Sciatic nerve (tissue), 2 donors: Measurements from ENCODE around the gene CD22. TPM values are rescaled to one million over a fixed set of nuclear protein-coding genes. Genes with fewer than 3 reads are reported as not detected.
"Not testable (repeated sequence)": the region's sequence is repeated elsewhere in the genome, so short reads cannot be mapped to it uniquely, and the experiment has no call there.

ENCODE experiments used
- ATAC-seq: fragments of 200-7000 bp; cut with Tn5 transposase; one replicate; pipeline ENCODE4 v1.9.1; 2020; ENCODE audit warnings: mild to moderate bottlenecking, moderate library complexity
- DNase-seq: peaks from one replicate; pipeline ENCODE4 v3.0.0-alpha.2; 2020; ENCODE audit warnings: low spot score
- intact Hi-C: fragments of 100-400 bp; cut with DNase I; formaldehyde crosslinking; loops from one replicate; pipeline ENCODE4 v1.14.2; 2022
- total RNA-seq: library from RNA; stranded (reverse); fragmentation: NEBNext Ultra II Directional; extraction: Animal tissue kit (Norgen Biotek cat#: 25700); gene quantifications from one replicate; pipeline ENCODE4 v1.2.1, GENCODE V29; 2021
- donor health status: DM: no; HTN: no; CAD: no.
- donor health status: DM: no; HTN: no; CAD: no.

Gene CD22
- 23.8 TPM for total RNA-seq

- DNase-seq (no peak), ATAC-seq (no peak)
- intact Hi-C loops = no loop called here
These were observed at the start of gene CD22 for GRCh38 chr19:35328851-35329285. Gene CD22, plus strand, starts transcription at chr19:35329187. Its CDS starts 2,854 bp downstream, at chr19:35332041.

GRCh38 chr19:35279374-35279773 is 49.6 kb upstream of the CD22 start:
- ATAC-seq (no peak), DNase-seq (no peak)
- intact Hi-C loops = no loop called here

GRCh38 chr19:35279985-35280821 is 48.8 kb upstream of the CD22 start:
- DNase-seq (no peak), ATAC-seq (peak; percentile 31)
- intact Hi-C loops = no loop called here

GRCh38 chr19:35281303-35281702 is 47.7 kb upstream of the CD22 start:
- DNase-seq (peak; percentile 48), ATAC-seq (no peak)
- intact Hi-C loops = no loop called here

- DNase-seq (no peak), ATAC-seq (no peak)
- intact Hi-C loops = no loop called here
These were observed 44.6 kb upstream of the CD22 start for GRCh38 chr19:35284153-35285094.

GRCh38 chr19:35285095-35285449 is 43.9 kb upstream of the CD22 start:
- ATAC-seq (no peak), DNase-seq (no peak)
- intact Hi-C loops = no loop called here

GRCh38 chr19:35285465-35285864 is 43.5 kb upstream of the CD22 start:
- ATAC-seq, intact Hi-C loops: not testable (repeated sequence)

GRCh38 chr19:35286101-35286500 is 42.9 kb upstream of the CD22 start:
- DNase-seq, intact Hi-C loops, ATAC-seq: not testable (repeated sequence)

More at GRCh38 chr19:35285465-35285864, 43.5 kb upstream of the CD22 start:
- not testable (repeated sequence) for DNase-seq

GRCh38 chr19:35287713-35288112 is 41.3 kb upstream of the CD22 start:
- no peak for DNase-seq
- intact Hi-C loops = no loop called here
- ATAC-seq = no peak

GRCh38 chr19:35288331-35288730 is 40.7 kb upstream of the CD22 start:
- DNase-seq (no peak), ATAC-seq (no peak)
- intact Hi-C loops = no loop called here

- ATAC-seq = no peak
- intact Hi-C loops = no loop called here
- no peak for DNase-seq
These were observed 40.1 kb upstream of the CD22 start for GRCh38 chr19:35288906-35289305.

GRCh38 chr19:35290381-35291127 is 38.4 kb upstream of the CD22 start:
- DNase-seq (no peak), ATAC-seq (peak; percentile 12)
- intact Hi-C loops = no loop called here

GRCh38 chr19:35291259-35291658 is 37.7 kb upstream of the CD22 start:
- intact Hi-C loops = no loop called here
- ATAC-seq = no peak
- DNase-seq = no peak

GRCh38 chr19:35291916-35292315 is 37.1 kb upstream of the CD22 start, which contains the start of gene MAG:
Gene MAG, plus strand, starts transcription at chr19:35292161. Its CDS starts 3,248 bp downstream, at chr19:35295409.
- intact Hi-C loops = no loop called here
- peak; percentile 46 for ATAC-seq
- DNase-seq = no peak

- ATAC-seq = no peak
- intact Hi-C loops = no loop called here
- no peak for DNase-seq
These were observed 36.3 kb upstream of the CD22 start for GRCh38 chr19:35292421-35293362.

GRCh38 chr19:35293363-35293739 is 35.6 kb upstream of the CD22 start:
- intact Hi-C loops = no loop called here

GRCh38 chr19:35293808-35294207 is 35.2 kb upstream of the CD22 start:
- ATAC-seq (peak; percentile 24), DNase-seq (no peak)
- intact Hi-C loops = no loop called here

More at GRCh38 chr19:35293363-35293739, 35.6 kb upstream of the CD22 start:
- ATAC-seq (peak; percentile 34), DNase-seq (no peak)

- intact Hi-C loops = no loop called here
- DNase-seq (no peak), ATAC-seq (no peak)
These were observed 34.7 kb upstream of the CD22 start for GRCh38 chr19:35294328-35294727.
